Effector memory CD8-positive, alpha-beta T cell (primary cell): ENCODE data around the gene NEDD1.

Source experiments
- ATAC-seq: fragments of 150-1000 bp; cut with Tn5 transposase; replicated peaks from 2 replicates; pipeline ENCODE4 v1.10.0; 2021; ENCODE audit warnings: mild to moderate bottlenecking, moderate library complexity
- DNase-seq, 3 experiments: peaks; one replicate each; pipeline ENCODE4 v3.0.0; 2021
- H3K27ac Mint-ChIP-seq, 2 donors: one replicate each; pipeline ENCODE4 v1.8.0; 2022; ENCODE audit warnings: mild to moderate bottlenecking in 2 of 2, mixed read lengths in 2 of 2, moderate library complexity in 2 of 2
- H3K27me3 Mint-ChIP-seq, 2 donors: one replicate each; pipeline ENCODE4 v1.8.0; 2022; ENCODE audit warnings: mixed read lengths in 2 of 2
- H3K36me3 Mint-ChIP-seq: one replicate; pipeline ENCODE4 v1.8.0; 2022; ENCODE audit warnings: mild to moderate bottlenecking, moderate library complexity, mixed read lengths; ENCODE audit not compliant: insufficient read depth
- H3K4me1 Mint-ChIP-seq, 2 donors: one replicate each; pipeline ENCODE4 v1.8.0; 2022; ENCODE audit warnings: low read depth in 2 of 2, mixed read lengths in 2 of 2
- H3K4me3 Mint-ChIP-seq, 2 donors: one replicate each; pipeline ENCODE4 v1.8.0; 2022; ENCODE audit warnings: mild to moderate bottlenecking in 2 of 2, mixed read lengths in 2 of 2, moderate library complexity in 2 of 2
- H3K9me3 Mint-ChIP-seq, 2 donors: one replicate each; pipeline ENCODE4 v1.8.0; 2022; ENCODE audit warnings: mixed read lengths in 2 of 2
- total RNA-seq, 9 experiments: gene quantifications; one replicate each; lab custom pipeline; 2026; lab: John Stamatoyannopoulos, UW

The NEDD1 gene
- total RNA-seq = 41.7 to 70.8 (median 66.3) reads per million in 9 experiments

DNA sequence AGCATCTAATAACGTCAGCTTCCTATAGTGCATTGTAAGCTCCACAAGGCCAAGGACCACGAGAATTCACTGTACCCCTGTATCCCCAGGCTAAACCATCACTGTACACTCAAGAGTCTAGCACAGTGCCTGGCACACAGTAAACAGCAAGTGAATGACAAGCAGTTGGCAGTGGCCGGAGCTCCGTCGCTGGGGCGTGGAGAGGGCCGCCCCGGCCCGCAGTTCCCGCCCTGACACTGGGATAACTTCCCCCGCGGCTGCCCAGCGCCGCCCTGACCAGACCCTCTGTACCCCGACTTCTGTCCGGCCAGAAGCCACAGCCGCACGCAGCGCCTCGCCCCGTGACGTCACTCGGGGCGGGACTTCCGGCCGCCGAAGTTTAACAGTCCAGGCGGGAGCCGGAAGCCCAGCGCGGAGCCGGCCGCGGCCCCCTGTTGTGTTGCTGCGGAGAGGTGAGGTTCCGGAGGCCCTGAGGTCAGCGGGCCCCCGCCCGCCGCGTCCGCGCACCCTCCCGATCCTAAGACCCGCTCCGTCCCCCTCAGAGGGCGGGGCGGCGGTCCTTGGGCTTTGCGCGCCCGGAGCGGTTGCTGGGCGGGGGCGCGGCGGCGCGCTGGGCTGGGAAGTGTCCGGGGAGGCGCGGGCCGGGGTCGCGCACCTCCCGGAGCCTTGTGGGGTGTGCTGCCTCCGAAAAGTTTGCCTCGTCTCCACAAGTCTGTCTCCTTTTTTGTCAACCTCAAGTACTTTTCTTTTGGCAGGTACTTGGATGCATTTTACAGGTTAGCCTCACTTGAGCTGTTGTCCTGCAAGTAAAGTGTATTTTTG is at the start of gene NEDD1:
TSS of gene NEDD1 (plus strand) at position 409 of the 822 bp plus-strand sequence. CDS start 2,503 bp downstream, outside the sequence.
- ATAC-seq (peak; percentile 84), DNase-seq (peak; percentile 76 to 84 (median 77))
- H3K27me3 Mint-ChIP-seq = no peaks in the 10 kb centered on the region
- peak within 1 kb of the TSS; percentile 98 to 100 for H3K27ac Mint-ChIP-seq
- no peaks in the 10 kb centered on the region for H3K9me3 Mint-ChIP-seq
- H3K36me3 Mint-ChIP-seq = peaks cover 19% of the 10 kb centered on the region
- H3K4me3 Mint-ChIP-seq = peak within 1 kb of the TSS; percentile 89 to 95
- peaks cover 34 to 46% of the 10 kb centered on the region in 2 donors for H3K4me1 Mint-ChIP-seq

DNA sequence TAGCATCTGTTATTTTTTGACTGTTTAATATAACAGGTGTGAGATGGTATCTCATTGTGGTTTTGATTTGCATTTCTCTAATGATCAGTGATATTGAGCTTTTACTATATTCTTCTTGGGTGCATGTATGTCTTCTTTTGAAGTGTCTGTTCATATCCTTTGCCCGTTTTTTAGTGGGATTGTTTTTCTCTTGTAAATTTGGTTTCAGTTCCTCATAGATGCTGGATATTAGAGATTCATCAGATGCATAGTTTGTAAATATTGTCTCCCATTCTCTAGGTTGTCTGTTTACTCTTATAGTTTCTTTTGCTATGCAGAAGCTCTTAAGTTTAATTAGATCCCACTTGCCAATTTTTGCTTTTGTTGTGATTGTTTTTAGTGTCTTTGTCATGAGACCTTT is 48.9 kb upstream of the NEDD1 start:
- DNase-seq = no peak
- Mint-ChIP-seq H3K27ac (no peak overlapping the region), H3K27me3 (peaks cover 30 to 51% of the 10 kb centered on the region in 2 donors), H3K9me3 (peaks cover 2 to 9% of the 10 kb centered on the region in 2 donors), H3K36me3 (no peaks in the 10 kb centered on the region), H3K4me3 (no peak overlapping the region), H3K4me1 (no peaks in the 10 kb centered on the region)
- no peak for ATAC-seq

DNA sequence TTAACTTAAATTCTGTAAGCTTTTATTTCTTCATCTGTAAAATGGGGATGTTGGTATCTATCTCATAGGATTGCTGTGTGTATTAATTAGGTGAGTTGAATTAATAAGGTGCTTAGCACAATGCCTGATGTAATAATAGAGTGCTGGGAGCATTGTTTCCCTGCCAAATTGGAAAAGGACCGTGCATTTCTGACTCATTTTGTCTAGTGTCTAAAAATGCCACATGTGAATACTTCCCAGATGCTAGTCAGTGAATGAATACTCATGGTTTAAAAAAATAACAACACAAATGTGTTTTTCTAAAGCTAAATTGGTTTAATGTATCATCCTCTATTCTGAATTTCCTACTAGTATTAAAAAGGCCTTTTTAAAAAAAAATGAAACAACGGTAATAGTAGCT is 45.4 kb upstream of the NEDD1 start:
- H3K27me3 Mint-ChIP-seq = peaks cover 45 to 65% of the 10 kb centered on the region in 2 donors
- H3K4me1 Mint-ChIP-seq = no peaks in the 10 kb centered on the region

GRCh38 chr12:96862326-96862725 is 44.7 kb upstream of the NEDD1 start:
- Mint-ChIP-seq H3K4me3 (no peak overlapping the region), H3K36me3 (no peaks in the 10 kb centered on the region), H3K4me1 (no peaks in the 10 kb centered on the region), H3K9me3 (peaks cover 2 to 6% of the 10 kb centered on the region in 2 donors), H3K27ac (no peak overlapping the region), H3K27me3 (peaks cover 46 to 64% of the 10 kb centered on the region in 2 donors)
- ATAC-seq (no peak), DNase-seq (no peak)

More for the DNA sequence above, 45.4 kb upstream of the NEDD1 start:
- Mint-ChIP-seq H3K4me3 (no peak overlapping the region), H3K27ac (no peak overlapping the region), H3K36me3 (no peaks in the 10 kb centered on the region), H3K9me3 (peaks cover 2 to 9% of the 10 kb centered on the region in 2 donors)
- DNase-seq = no peak
- ATAC-seq = no peak

DNA sequence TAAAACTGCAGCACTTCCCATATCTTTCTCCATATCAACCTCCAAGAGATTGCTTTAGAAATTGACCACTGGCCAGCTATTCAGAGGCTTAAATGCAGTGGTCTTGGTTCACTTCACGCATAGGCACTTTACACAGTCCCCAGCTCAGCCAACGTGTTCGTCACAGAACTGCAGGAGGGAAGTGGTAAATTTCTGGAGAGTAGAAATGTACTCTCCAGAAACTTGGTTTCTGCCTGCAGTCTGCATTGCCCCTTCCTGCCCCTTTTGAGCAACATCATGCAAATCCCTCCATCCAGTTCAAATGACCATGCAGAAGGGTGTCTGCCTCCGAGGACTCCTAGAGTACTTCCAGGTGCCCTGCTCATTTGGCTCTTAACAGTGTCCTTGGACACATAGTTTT is 42.7 kb upstream of the NEDD1 start:
- peaks cover 49 to 55% of the 10 kb centered on the region in 2 donors for H3K27me3 Mint-ChIP-seq
- no peak for DNase-seq
- no peak overlapping the region for H3K27ac Mint-ChIP-seq

GRCh38 chr12:96866801-96867590 is 40.1 kb upstream of the NEDD1 start:
- no peaks in the 10 kb centered on the region for H3K36me3 Mint-ChIP-seq
- no peak overlapping the region for H3K27ac Mint-ChIP-seq
- H3K27me3 Mint-ChIP-seq = peaks cover 44 to 46% of the 10 kb centered on the region in 2 donors
- no peaks in the 10 kb centered on the region for H3K9me3 Mint-ChIP-seq
- ATAC-seq (no peak), DNase-seq (no peak)
- no peak overlapping the region for H3K4me3 Mint-ChIP-seq
- no peaks in the 10 kb centered on the region for H3K4me1 Mint-ChIP-seq

More for the DNA sequence above, 42.7 kb upstream of the NEDD1 start:
- ATAC-seq = no peak
- Mint-ChIP-seq H3K9me3 (no peaks in the 10 kb centered on the region), H3K4me3 (no peak overlapping the region), H3K36me3 (no peaks in the 10 kb centered on the region), H3K4me1 (no peaks in the 10 kb centered on the region)

GRCh38 chr12:96870946-96871345 is 36.1 kb upstream of the NEDD1 start:
- Mint-ChIP-seq H3K4me3 (no peak overlapping the region), H3K27me3 (peaks cover 26 to 41% of the 10 kb centered on the region in 2 donors), H3K9me3 (no peaks in the 10 kb centered on the region), H3K36me3 (no peaks in the 10 kb centered on the region), H3K4me1 (no peaks in the 10 kb centered on the region), H3K27ac (no peak overlapping the region)
- ATAC-seq (no peak), DNase-seq (no peak)

- no peak overlapping the region for H3K27ac Mint-ChIP-seq
These were observed 34.1 kb upstream of the NEDD1 start for GRCh38 chr12:96872961-96873360.

GRCh38 chr12:96874211-96874610 is 32.8 kb upstream of the NEDD1 start:
- Mint-ChIP-seq H3K27ac (no peak overlapping the region), H3K36me3 (no peaks in the 10 kb centered on the region), H3K9me3 (no peaks in the 10 kb centered on the region), H3K4me3 (no peak overlapping the region), H3K4me1 (no peaks in the 10 kb centered on the region), H3K27me3 (peaks cover 28 to 46% of the 10 kb centered on the region in 2 donors)
- DNase-seq (no peak), ATAC-seq (no peak)

More at GRCh38 chr12:96872961-96873360, 34.1 kb upstream of the NEDD1 start:
- ATAC-seq (no peak), DNase-seq (no peak)
- Mint-ChIP-seq H3K4me1 (no peaks in the 10 kb centered on the region), H3K4me3 (no peak overlapping the region), H3K27me3 (peaks cover 24 to 48% of the 10 kb centered on the region in 2 donors), H3K36me3 (no peaks in the 10 kb centered on the region), H3K9me3 (no peaks in the 10 kb centered on the region)

- H3K4me1 Mint-ChIP-seq = no peaks in the 10 kb centered on the region
- ATAC-seq = no peak
These were observed 30.1 kb upstream of the NEDD1 start for GRCh38 chr12:96876966-96877365.

GRCh38 chr12:96878704-96879103 is 28.4 kb upstream of the NEDD1 start:
- ATAC-seq = no peak
- H3K4me3 Mint-ChIP-seq = no peak overlapping the region
- no peak for DNase-seq
- no peaks in the 10 kb centered on the region for H3K9me3 Mint-ChIP-seq
- no peaks in the 10 kb centered on the region for H3K4me1 Mint-ChIP-seq
- no peak overlapping the region for H3K27ac Mint-ChIP-seq
- H3K27me3 Mint-ChIP-seq = peaks cover 36 to 47% of the 10 kb centered on the region in 2 donors
- H3K36me3 Mint-ChIP-seq = no peaks in the 10 kb centered on the region

More at GRCh38 chr12:96876966-96877365, 30.1 kb upstream of the NEDD1 start:
- peaks cover 36 to 47% of the 10 kb centered on the region in 2 donors for H3K27me3 Mint-ChIP-seq
- no peaks in the 10 kb centered on the region for H3K9me3 Mint-ChIP-seq
- H3K4me3 Mint-ChIP-seq = no peak overlapping the region
- H3K27ac Mint-ChIP-seq = no peak overlapping the region
- H3K36me3 Mint-ChIP-seq = no peaks in the 10 kb centered on the region
- no peak for DNase-seq

DNA sequence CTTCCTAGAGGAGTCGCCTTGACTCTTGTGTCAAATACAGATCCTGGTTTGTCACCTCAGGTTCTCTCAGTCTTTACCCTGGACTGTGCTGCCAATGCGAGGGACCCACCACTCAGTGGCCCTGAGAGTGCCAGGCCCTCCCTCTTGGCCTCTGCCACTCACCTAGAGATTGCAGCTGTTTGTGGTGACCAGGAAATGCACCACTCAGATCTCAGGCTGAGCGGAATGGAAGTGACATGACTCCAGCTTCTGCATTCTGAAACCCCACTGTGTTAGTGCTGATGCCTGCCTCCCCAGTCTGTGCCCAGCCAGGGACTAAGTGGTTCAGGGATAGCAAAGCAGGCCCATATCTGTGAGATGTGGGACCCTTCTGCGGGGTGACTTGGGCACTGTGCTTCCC is 27.8 kb upstream of the NEDD1 start:
- no peak overlapping the region for H3K27ac Mint-ChIP-seq
- ATAC-seq = no peak
- DNase-seq = no peak
- no peaks in the 10 kb centered on the region for H3K36me3 Mint-ChIP-seq
- no peaks in the 10 kb centered on the region for H3K4me1 Mint-ChIP-seq
- no peaks in the 10 kb centered on the region for H3K9me3 Mint-ChIP-seq
- H3K27me3 Mint-ChIP-seq = peaks cover 36 to 47% of the 10 kb centered on the region in 2 donors
- H3K4me3 Mint-ChIP-seq = no peak overlapping the region

- ATAC-seq (no peak), DNase-seq (no peak)
- H3K27me3 Mint-ChIP-seq = peaks cover 31 to 41% of the 10 kb centered on the region in 2 donors
- no peaks in the 10 kb centered on the region for H3K4me1 Mint-ChIP-seq
- H3K9me3 Mint-ChIP-seq = no peaks in the 10 kb centered on the region
- H3K27ac Mint-ChIP-seq = no peak overlapping the region
- H3K36me3 Mint-ChIP-seq = no peaks in the 10 kb centered on the region
- H3K4me3 Mint-ChIP-seq = no peak overlapping the region
These were observed 26.8 kb upstream of the NEDD1 start for GRCh38 chr12:96880220-96880619.
